Activated CD8-positive, alpha-beta memory T cell treated with anti-CD3 and anti-CD28 coated beads for 1 hour (primary cell): Measurements from ENCODE around the gene KLHL29.

ENCODE experiments used
- DNase-seq, 2 donors: peaks; one replicate each; pipeline ENCODE4 v3.0.0-alpha.2; 2020; ENCODE audit warnings: low read depth in 1 of 2; ENCODE audit errors: extremely low read depth in 1 of 2

KLHL29 gene

GRCh38 chr2:23687214-23687613 is 302.2 kb downstream of the KLHL29 start:
- no peak for DNase-seq

GRCh38 chr2:23687713-23688112 is 302.7 kb downstream of the KLHL29 start:
- DNase-seq = no peak

- DNase-seq = no peak
Observed at GRCh38 chr2:23688486-23689130, 303.6 kb downstream of the KLHL29 start.

GRCh38 chr2:23689131-23689700 is 304.2 kb downstream of the KLHL29 start:
- DNase-seq = no peak

GRCh38 chr2:23689891-23690290 is 304.9 kb downstream of the KLHL29 start:
- DNase-seq = no peak

GRCh38 chr2:23690421-23691105 is 305.6 kb downstream of the KLHL29 start:
- DNase-seq = no peak

- DNase-seq = no peak
Observed at GRCh38 chr2:23691106-23691470, 306.1 kb downstream of the KLHL29 start.

- DNase-seq = no peak
Observed at GRCh38 chr2:23691565-23691964, 306.6 kb downstream of the KLHL29 start.

GRCh38 chr2:23692263-23692662 is 307.3 kb downstream of the KLHL29 start:
- no peak for DNase-seq

GRCh38 chr2:23692851-23693605 is 308.0 kb downstream of the KLHL29 start:
- DNase-seq = no peak

- no peak for DNase-seq
Observed at GRCh38 chr2:23693606-23693951, 308.6 kb downstream of the KLHL29 start.

GRCh38 chr2:23694058-23695045 is 309.4 kb downstream of the KLHL29 start:
- no peak for DNase-seq

GRCh38 chr2:23695214-23695889 is 310.4 kb downstream of the KLHL29 start:
- DNase-seq = no peak

- DNase-seq = no peak
Observed at GRCh38 chr2:23695890-23696751, 311.1 kb downstream of the KLHL29 start.

- DNase-seq = no peak
Observed at GRCh38 chr2:23696752-23697045, 311.7 kb downstream of the KLHL29 start.

- DNase-seq = no peak
Observed at GRCh38 chr2:23697256-23698075, 312.5 kb downstream of the KLHL29 start.

- no peak for DNase-seq
Observed at GRCh38 chr2:23698116-23698693, 313.2 kb downstream of the KLHL29 start.
